Endodermal cell (in vitro differentiated cells): ENCODE measurements around the gene GRK1. TPM values are rescaled to one million over a fixed set of nuclear protein-coding genes. Genes with fewer than 3 reads are reported as not detected.

Experiments
- DNase-seq: peaks from one replicate; pipeline ENCODE4 v3.0.0-alpha.2; 2017
- H3K27ac ChIP-seq: 2 replicates; pipeline ENCODE4 v1.5.1; 2013; ENCODE audit warnings: mild to moderate bottlenecking, low read depth, low read length, moderate library complexity
- H3K27me3 ChIP-seq: 2 replicates; pipeline ENCODE4 v1.6.1; 2013; ENCODE audit warnings: mild to moderate bottlenecking, low read length, moderate library complexity; ENCODE audit not compliant: insufficient read depth, control insufficient read depth, poor library complexity, severe bottlenecking
- H3K36me3 ChIP-seq: 2 replicates; pipeline ENCODE4 v1.7.0; 2013; ENCODE audit warnings: mild to moderate bottlenecking, low read length, moderate library complexity; ENCODE audit not compliant: control insufficient read depth, insufficient read depth
- H3K4me1 ChIP-seq: one replicate; pipeline ENCODE4 v1.7.0; 2013; ENCODE audit warnings: low read length; ENCODE audit not compliant: control insufficient read depth, insufficient read depth
- H3K4me3 ChIP-seq: 2 replicates; pipeline ENCODE4 v1.5.1; 2013; ENCODE audit warnings: mild to moderate bottlenecking, low read length, moderate library complexity
- H3K9ac ChIP-seq: 2 replicates; pipeline ENCODE4 v1.6.1; 2013; ENCODE audit warnings: mild to moderate bottlenecking, low read length, moderate library complexity; ENCODE audit not compliant: poor library complexity, severe bottlenecking; ENCODE audit errors: extremely low read depth
- H3K9me3 ChIP-seq: 2 replicates; pipeline ENCODE4 v1.6.1; 2013; ENCODE audit warnings: mild to moderate bottlenecking, low read length, moderate library complexity; ENCODE audit not compliant: control insufficient read depth
- H3K27ac Mint-ChIP-seq: 2 replicates; pipeline ENCODE4 v1.8.0; 2020; ENCODE audit warnings: mixed read lengths
- H3K27me3 Mint-ChIP-seq: 2 replicates; pipeline ENCODE4 v1.8.0; 2021; ENCODE audit warnings: mild to moderate bottlenecking, mixed read lengths; ENCODE audit not compliant: insufficient read depth
- H3K36me3 Mint-ChIP-seq: 2 replicates; pipeline ENCODE4 v1.8.0; 2020; ENCODE audit warnings: low read depth, mixed read lengths
- H3K4me1 Mint-ChIP-seq: 2 replicates; pipeline ENCODE4 v1.8.0; 2020; ENCODE audit warnings: mixed read lengths
- H3K4me3 Mint-ChIP-seq: 2 replicates; pipeline ENCODE4 v1.8.0; 2020; ENCODE audit warnings: mild to moderate bottlenecking, moderate library complexity, mixed read lengths
- H3K9me3 Mint-ChIP-seq: 2 replicates; pipeline ENCODE4 v1.8.0; 2020; ENCODE audit warnings: mild to moderate bottlenecking, mixed read lengths
- CTCF ChIP-seq: fragments of 200-600 bp; sonication (generic); conservative IDR thresholded peaks from 2 replicates; pipeline ENCODE4 v1.5.0; 2021; ENCODE audit warnings: antibody characterized with exemption, mild to moderate bottlenecking
- WGBS, 2 experiments: methylation state at CpG; one replicate each; pipeline versions ENCODE4 v1.1.5 to v1.1.7; 2013; ENCODE audit warnings: missing lambda C conversion rate in 2 of 2, mixed read lengths in 1 of 2; ENCODE audit not compliant: insufficient coverage in 1 of 2, insufficient read length in 1 of 2; 5-methylcytosine and 5-hydroxymethylcytosine counted together
- total RNA-seq, 2 donors: library from RNA; stranded (reverse); fragmentation: NEBNext Ultra II Directional in 1 of 2; extraction: Animal tissue kit (Norgen Biotek cat#: 25700) in 1 of 2; gene quantifications; 2 replicates in 1 of 2; 3 replicates in 1 of 2; pipeline ENCODE4 v1.2.1, GENCODE V29; 2021

GRK1 gene
- total RNA-seq, 2 donors from 2014 or later = 1.7 to 2.5 TPM

GRCh38 chr13:113753171-113753570 is 86.2 kb downstream of the GRK1 start:
- Histone ChIP-seq H3K9me3 (peaks cover 6% of the 10 kb centered on the region), H3K27ac (no peak overlapping the region), H3K4me3 (no peak overlapping the region), H3K36me3 (no peaks in the 10 kb centered on the region), H3K9ac (no peak overlapping the region), H3K27me3 (peaks cover 10% of the 10 kb centered on the region), H3K4me1 (no peaks in the 10 kb centered on the region)
- Mint-ChIP-seq H3K9me3 (peaks cover 8% of the 10 kb centered on the region), H3K27me3 (peaks cover 12% of the 10 kb centered on the region), H3K4me1 (no peaks in the 10 kb centered on the region), H3K36me3 (no peaks in the 10 kb centered on the region), H3K27ac (no peak overlapping the region), H3K4me3 (no peak overlapping the region)
- 85 to 89% methylated on average over 6 to 11 of the region's 11 CpGs for WGBS, 2 experiments
- TF ChIP-seq CTCF = no peak
- no peak for DNase-seq

GRCh38 chr13:113754242-113754641 is 87.2 kb downstream of the GRK1 start:
- WGBS, 2 experiments = 88% methylated on average over 7 of the region's 7 CpGs
- no peak overlapping the region for H3K9ac ChIP-seq

GRCh38 chr13:113754691-113755090 is 87.7 kb downstream of the GRK1 start:
- H3K9me3 ChIP-seq = peaks cover 6% of the 10 kb centered on the region
- no peaks in the 10 kb centered on the region for H3K4me1 ChIP-seq
- H3K27me3 Mint-ChIP-seq = peaks cover 21% of the 10 kb centered on the region
- H3K27me3 ChIP-seq = peaks cover 22% of the 10 kb centered on the region
- H3K36me3 Mint-ChIP-seq = no peaks in the 10 kb centered on the region
- H3K4me3 Mint-ChIP-seq = no peak overlapping the region
- no peaks in the 10 kb centered on the region for H3K36me3 ChIP-seq
- H3K27ac Mint-ChIP-seq = no peak overlapping the region
- peaks cover 7% of the 10 kb centered on the region for H3K4me1 Mint-ChIP-seq
- H3K4me3 ChIP-seq = no peak overlapping the region
- H3K9ac ChIP-seq = no peak overlapping the region
- 89 to 93% methylated on average over 6 to 15 of the region's 15 CpGs for WGBS, 2 experiments
- peaks cover 8% of the 10 kb centered on the region for H3K9me3 Mint-ChIP-seq
- H3K27ac ChIP-seq = no peak overlapping the region
- DNase-seq = no peak
- TF ChIP-seq CTCF = no peak

More at GRCh38 chr13:113754242-113754641, 87.2 kb downstream of the GRK1 start:
- Mint-ChIP-seq H3K27me3 (peaks cover 17% of the 10 kb centered on the region), H3K4me1 (peaks cover 3% of the 10 kb centered on the region), H3K9me3 (peaks cover 8% of the 10 kb centered on the region), H3K27ac (no peak overlapping the region), H3K36me3 (no peaks in the 10 kb centered on the region), H3K4me3 (no peak overlapping the region)
- Histone ChIP-seq H3K4me1 (no peaks in the 10 kb centered on the region), H3K27ac (no peak overlapping the region), H3K4me3 (no peak overlapping the region), H3K27me3 (peaks cover 17% of the 10 kb centered on the region), H3K36me3 (no peaks in the 10 kb centered on the region), H3K9me3 (peaks cover 6% of the 10 kb centered on the region)
- DNase-seq = no peak
- TF ChIP-seq CTCF = no peak
